GM19023 (cell line): ENCODE data around the gene IRAK2.

Experiments
- ATAC-seq: cut with Tn5 transposase; IDR thresholded peaks from one replicate; pipeline ENCODE4 v1.9.1; 2021; ENCODE audit warnings: mild to moderate bottlenecking, moderate library complexity; ENCODE audit not compliant: unreplicated experiment

IRAK2 gene

GRCh38 chr3:10223676-10224639, 59.2 kb downstream of the IRAK2 start:
- ATAC-seq, result peak; percentile 47

- ATAC-seq, result peak; percentile 34
Measured at GRCh38 chr3:10224794-10225665, 60.3 kb downstream of the IRAK2 start.

- ATAC-seq, result peak; percentile 41
Measured at GRCh38 chr3:10226293-10226692, 61.6 kb downstream of the IRAK2 start.

GRCh38 chr3:10228248-10228950, 63.7 kb downstream of the IRAK2 start:
- ATAC-seq, result no peak

GRCh38 chr3:10229576-10229975, 64.9 kb downstream of the IRAK2 start:
- no peak for ATAC-seq

GRCh38 chr3:10232137-10232536, 67.4 kb downstream of the IRAK2 start:
- ATAC-seq, result no peak

- no peak for ATAC-seq
Measured at GRCh38 chr3:10233988-10234387, 69.3 kb downstream of the IRAK2 start.

GRCh38 chr3:10234526-10235230, 70.0 kb downstream of the IRAK2 start:
- ATAC-seq, result no peak

- ATAC-seq, result no peak
Measured at GRCh38 chr3:10235551-10235950, 70.8 kb downstream of the IRAK2 start.

GRCh38 chr3:10238345-10239183, 73.8 kb downstream of the IRAK2 start:
- no peak for ATAC-seq

GRCh38 chr3:10240799-10241198, 76.1 kb downstream of the IRAK2 start:
- no peak for ATAC-seq

- ATAC-seq, result no peak
Measured at GRCh38 chr3:10242182-10243065, 77.7 kb downstream of the IRAK2 start.

- no peak for ATAC-seq
Measured at GRCh38 chr3:10244009-10244408, 79.3 kb downstream of the IRAK2 start.

GRCh38 chr3:10245081-10245712, 80.5 kb downstream of the IRAK2 start:
- ATAC-seq, result no peak

- no peak for ATAC-seq
Measured at GRCh38 chr3:10247679-10248183, 83.0 kb downstream of the IRAK2 start.

- ATAC-seq, result peak; percentile 96
Measured at GRCh38 chr3:10248184-10248983, 83.7 kb downstream of the IRAK2 start, which contains the start of gene TATDN2. TATDN2 (plus strand) TSS chr3:10248459; CDS start chr3:10249201, 742 bp downstream.
